NCI-H82 treated with DMSO at 0.1 percent for 48 hours (cell line): ENCODE measurements around the gene TBP.

ENCODE experiments used
- DNase-seq: peaks from one replicate; lab custom pipeline; 2025; ENCODE audit not compliant: unreplicated experiment; lab: John Stamatoyannopoulos, UW

Gene TBP

GRCh38 chr6:170533792-170534191, 20.4 kb upstream of the TBP start:
- DNase-seq: no peak

GRCh38 chr6:170535004-170535403, 19.2 kb upstream of the TBP start:
- no peak for DNase-seq

- DNase-seq: no peak
Observed at GRCh38 chr6:170536671-170537070, 17.5 kb upstream of the TBP start.

GRCh38 chr6:170537329-170537728, 16.8 kb upstream of the TBP start:
- DNase-seq: no peak

- no peak for DNase-seq
Observed at GRCh38 chr6:170542031-170542719, 12.0 kb upstream of the TBP start.

- DNase-seq: no peak
Observed at GRCh38 chr6:170545405-170545804, 8.8 kb upstream of the TBP start.

DNA sequence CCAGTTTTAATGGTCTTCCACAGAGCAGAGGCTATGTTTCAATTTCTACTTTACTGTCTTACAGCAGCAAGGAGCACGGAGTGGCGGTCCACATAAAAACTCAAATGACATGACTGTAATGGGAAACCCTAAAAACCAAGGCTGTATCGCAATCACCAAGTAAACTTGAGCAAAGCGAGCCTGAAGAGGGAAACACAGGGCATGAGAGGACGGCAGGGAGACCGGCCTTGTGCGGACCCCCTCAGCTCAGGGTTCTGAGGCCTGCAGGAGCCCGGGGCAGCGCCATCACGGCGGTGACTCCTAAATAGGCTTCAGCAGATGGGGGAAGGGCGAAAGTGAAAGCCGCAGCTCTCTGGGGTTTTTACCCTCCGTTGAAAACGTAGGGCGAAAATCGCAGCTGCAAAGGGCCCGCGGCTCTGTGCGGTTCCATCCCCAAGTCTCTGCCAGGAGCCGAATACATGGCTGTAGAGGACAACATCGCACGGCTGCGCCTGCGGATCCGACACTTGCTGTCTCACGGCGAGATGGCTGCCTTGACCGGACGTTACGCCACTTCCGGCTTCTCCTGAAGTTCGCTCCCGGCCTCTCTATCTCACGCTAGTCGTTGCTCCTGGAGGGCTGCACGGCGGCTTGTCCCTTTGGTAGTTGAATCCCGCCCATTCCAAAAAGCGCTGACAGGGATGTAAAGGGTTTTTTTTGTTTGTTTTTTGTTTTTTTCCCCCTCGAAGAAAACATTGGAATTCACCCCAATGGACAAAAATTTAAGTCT, 1.2 kb upstream of the TBP start, which contains the start of gene PSMB1:
Gene PSMB1, minus strand, starts transcription at position 543 of the 769 bp plus-strand sequence. Its CDS starts 65 bp downstream, at position 478.
- DNase-seq: peak; percentile 82

DNA sequence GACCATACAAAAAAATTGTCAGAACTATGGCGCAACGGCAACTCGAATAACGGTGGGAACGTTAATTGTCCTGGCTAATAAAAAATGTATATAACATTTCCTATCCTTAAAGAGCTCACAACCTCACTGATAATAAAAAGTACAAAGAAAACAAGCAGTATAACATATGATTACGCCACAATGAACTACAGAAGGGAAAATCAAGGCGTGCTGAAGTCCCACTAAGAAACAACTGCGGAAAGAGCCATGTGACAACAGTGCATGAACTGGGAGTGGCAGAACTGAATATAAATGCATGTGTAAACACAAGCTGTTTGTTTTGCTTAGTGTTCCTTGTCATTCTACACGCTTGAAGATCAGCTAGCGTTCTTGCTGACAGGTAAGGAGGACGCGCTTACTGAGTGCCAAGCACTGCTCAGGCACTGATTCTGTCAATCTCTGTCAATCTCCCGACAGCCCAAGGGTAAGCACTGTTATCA, 596 bp upstream of the TBP start:
- no peak for DNase-seq

- no peak for DNase-seq
Observed at GRCh38 chr6:170554796-170555137, 598 bp downstream of the TBP start.

- DNase-seq: no peak
Observed at GRCh38 chr6:170555305-170555704, 1.1 kb downstream of the TBP start.

GRCh38 chr6:170561555-170561954, 7.4 kb downstream of the TBP start:
- DNase-seq: no peak

DNA sequence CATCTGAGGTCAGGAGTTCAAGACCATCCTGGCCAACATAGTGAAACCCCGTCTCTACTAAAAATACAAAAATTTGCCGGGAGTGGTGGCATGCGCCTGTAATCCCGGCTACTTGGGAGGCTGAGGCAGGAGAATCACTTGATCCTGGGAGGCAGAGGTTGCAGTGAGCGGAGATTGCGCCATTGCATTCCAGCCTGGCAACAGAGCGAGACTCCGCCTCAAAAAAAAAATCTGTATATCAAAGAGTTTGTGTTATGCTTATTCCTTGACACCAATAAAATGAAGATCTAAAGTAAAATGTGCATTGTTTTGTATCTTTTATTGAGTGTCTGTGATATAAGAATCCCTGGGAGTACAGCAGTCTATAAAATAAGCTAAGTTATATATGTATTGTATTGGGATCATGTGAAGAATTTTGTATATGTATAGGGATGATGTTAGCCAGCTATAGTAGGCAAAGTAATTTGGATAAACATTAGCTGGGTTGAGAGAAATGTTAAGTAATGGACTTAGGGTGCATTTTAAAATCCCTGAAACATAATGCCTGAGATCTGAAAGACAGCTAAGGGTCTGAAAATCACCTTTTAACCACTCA, 10.9 kb downstream of the TBP start:
- DNase-seq: no peak

GRCh38 chr6:170572704-170573466, 18.7 kb downstream of the TBP start:
- no peak for DNase-seq

DNA sequence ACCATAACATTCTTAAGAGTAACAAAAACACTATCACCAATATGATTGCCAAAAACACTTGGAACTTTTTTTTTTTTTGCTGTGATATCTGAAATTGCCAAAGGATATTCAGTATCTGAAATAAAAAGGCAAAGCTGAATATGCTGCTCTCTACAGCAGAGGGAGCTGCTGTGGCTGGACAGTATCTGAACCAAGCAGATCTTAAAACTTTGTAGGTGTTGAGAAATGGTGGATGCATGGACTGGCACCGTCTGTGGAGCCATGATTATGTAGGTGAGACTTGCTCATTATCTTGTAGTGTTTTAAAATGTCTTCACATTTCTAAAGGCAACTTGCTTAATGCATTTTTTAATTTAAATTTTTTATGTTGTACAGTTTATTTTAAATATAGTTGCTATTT, 21.1 kb downstream of the TBP start:
- no peak for DNase-seq

GRCh38 chr6:170578909-170579308, 24.7 kb downstream of the TBP start:
- no peak for DNase-seq

GRCh38 chr6:170583756-170584180, 29.6 kb downstream of the TBP start:
- no peak for DNase-seq

- peak; percentile 79 for DNase-seq
Observed at GRCh38 chr6:170584181-170584953, 30.2 kb downstream of the TBP start, which contains the start of gene PDCD2. TSS of gene PDCD2 (minus strand) at chr6:170584637. CDS start at chr6:170584581, 56 bp downstream.

GRCh38 chr6:170584954-170585498, 30.9 kb downstream of the TBP start:
- DNase-seq: no peak

GRCh38 chr6:170590725-170591124, 36.6 kb downstream of the TBP start:
- DNase-seq: no peak

DNA sequence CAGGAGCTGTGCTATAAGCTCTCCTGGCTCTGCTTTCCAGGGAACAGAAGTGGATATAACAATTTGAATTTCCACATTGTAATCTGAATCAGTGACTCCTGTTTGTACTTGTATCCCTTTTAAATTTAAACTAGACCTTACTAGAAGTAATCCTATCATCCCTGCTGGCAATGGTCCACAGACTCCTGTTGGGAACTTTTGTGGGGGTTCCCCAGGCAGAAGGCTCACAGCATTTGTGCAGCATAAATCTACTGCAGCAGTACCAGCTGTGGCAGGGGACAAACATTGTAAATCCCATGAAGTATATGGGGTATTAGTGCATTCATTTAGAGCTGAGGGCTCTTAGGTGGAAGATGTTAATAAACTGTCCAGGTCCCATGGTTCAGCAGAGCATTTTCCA, 42.3 kb downstream of the TBP start:
- peak; percentile 91 for DNase-seq
